ENCODE measurements around the gene STUB1. TPM values are rescaled to one million over a fixed set of nuclear protein-coding genes. Genes with fewer than 3 reads are reported as not detected.

Gene STUB1
- total and polyA plus RNA-seq, 8 donors = 43.5 to 307 (median 156) TPM

GRCh38 chr16:732332-732731 lies 52.1 kb downstream of the STUB1 start:
- TF ChIP-seq EP300 (IDR thresholded peaks at IDR 0.05) (no peak), POLR2A (IDR thresholded peaks at IDR 0.05) (no peak), CTCF (IDR thresholded peaks at IDR 0.05) (no peak), POLR2AphosphoS5 (IDR thresholded peaks at IDR 0.05) (no peak)
- H3K4me1 ChIP-seq = peaks cover 18 to 19% (median 18%) of the 10 kb centered on the region in 4 donors
- DNase-seq = no peak
- H3K9me3 ChIP-seq = no peaks in the 10 kb centered on the region
- H3K27me3 ChIP-seq = peaks cover 0 to 22% (median 16%) of the 10 kb centered on the region in 3 donors
- 91 to 98% (median 96%) methylated on average over 12 of the region's 12 CpGs for WGBS, 5 donors
- no peak overlapping the region for H3K27ac ChIP-seq
- intact Hi-C loops (cut with DNase I; ENCODE audit: low total_unique reads) = no loop called here
- H3K4me3 ChIP-seq = no peak overlapping the region
- H3K36me3 ChIP-seq = peaks cover 39 to 79% (median 71%) of the 10 kb centered on the region in 4 donors

Other genes starting within 250 kb of the STUB1 start
- gene CAPN15, start 152.7 kb upstream of the STUB1 start, total RNA-seq = 100 to 1,000 TPM in 1 of 5 donors, 10 to 100 TPM in 4; 25.2 to 235 (median 83.5) TPM
- gene CAPN15, start 152.7 kb upstream of the STUB1 start, polyA plus RNA-seq = 10 to 100 TPM; 29.3 to 33.2 (median 29.6) TPM
- not detected for gene PRR35, start 120.0 kb upstream of the STUB1 start, total RNA-seq
- gene PRR35, start 120.0 kb upstream of the STUB1 start, polyA plus RNA-seq = not detected
- gene NHLRC4, start 113.4 kb upstream of the STUB1 start, total RNA-seq = under 1 TPM in 2 of 5 donors, not detected in 3; 0.89 to 0.92 TPM
- gene NHLRC4, start 113.4 kb upstream of the STUB1 start, polyA plus RNA-seq = 1 to 10 TPM in 2 of 3 donors, under 1 TPM in 1; 0.35 to 1.4 (median 1.4) TPM
- gene PIGQ, start 110.4 kb upstream of the STUB1 start, total RNA-seq = 100 to 1,000 TPM in 2 of 5 donors, 10 to 100 TPM in 3; 14.3 to 217 (median 52.6) TPM
- gene PIGQ, start 110.4 kb upstream of the STUB1 start, polyA plus RNA-seq = 10 to 100 TPM; 30.1 to 46.5 (median 38.0) TPM
- 100 to 1,000 TPM in 1 of 5 donors, 10 to 100 TPM in 4; 17.6 to 101 (median 51.3) TPM for gene RAB40C, start 90.3 kb upstream of the STUB1 start, total RNA-seq
- gene RAB40C, start 90.3 kb upstream of the STUB1 start, polyA plus RNA-seq = 10 to 100 TPM; 20.9 to 24.6 (median 22.1) TPM
- gene WFIKKN1, start 49.4 kb upstream of the STUB1 start, total RNA-seq = 10 to 100 TPM in 1 of 5 donors, 1 to 10 TPM in 1, under 1 TPM in 2, not detected in 1; 0.14 to 25.8 (median 2.5) TPM
- gene WFIKKN1, start 49.4 kb upstream of the STUB1 start, polyA plus RNA-seq = 1 to 10 TPM; 1.0 to 2.0 (median 1.5) TPM
- 100 to 1,000 TPM in 2 of 5 donors, 10 to 100 TPM in 3; 17.3 to 271 (median 82.9) TPM for gene METTL26, start 44.1 kb upstream of the STUB1 start, total RNA-seq
- 100 to 1,000 TPM; 177 to 234 (median 218) TPM for gene METTL26, start 44.1 kb upstream of the STUB1 start, polyA plus RNA-seq
- gene MCRIP2, start 38.6 kb upstream of the STUB1 start, total RNA-seq = 100 to 1,000 TPM in 1 of 5 donors, 10 to 100 TPM in 4; 14.0 to 440 (median 67.7) TPM
- 100 to 1,000 TPM in 2 of 3 donors, 10 to 100 TPM in 1; 83.2 to 109 (median 107) TPM for gene MCRIP2, start 38.6 kb upstream of the STUB1 start, polyA plus RNA-seq
- 100 to 1,000 TPM in 2 of 5 donors, 10 to 100 TPM in 3; 27.2 to 114 (median 30.9) TPM for gene WDR90, start 31.0 kb upstream of the STUB1 start, total RNA-seq
- gene WDR90, start 31.0 kb upstream of the STUB1 start, polyA plus RNA-seq = 10 to 100 TPM; 19.9 to 33.6 (median 22.0) TPM
- gene RHOT2, start 12.3 kb upstream of the STUB1 start, total RNA-seq = 100 to 1,000 TPM in 3 of 5 donors, 10 to 100 TPM in 2; 41.5 to 574 (median 171) TPM
- 100 to 1,000 TPM in 1 of 3 donors, 10 to 100 TPM in 2; 68.1 to 151 (median 68.8) TPM for gene RHOT2, start 12.3 kb upstream of the STUB1 start, polyA plus RNA-seq
- gene RHBDL1, start 4.7 kb upstream of the STUB1 start, total RNA-seq = 10 to 100 TPM in 1 of 5 donors, 1 to 10 TPM in 2, not detected in 2; 1.3 to 48.7 (median 6.7) TPM
- gene RHBDL1, start 4.7 kb upstream of the STUB1 start, polyA plus RNA-seq = 1 to 10 TPM in 2 of 3 donors, not detected in 1; 2.1 to 3.3 TPM
- gene JMJD8, start 3.9 kb downstream of the STUB1 start, total RNA-seq = 100 to 1,000 TPM in 4 of 5 donors, 10 to 100 TPM in 1; 24.2 to 229 (median 123) TPM
- 10 to 100 TPM; 27.6 to 44.2 (median 31.9) TPM for gene JMJD8, start 3.9 kb downstream of the STUB1 start, polyA plus RNA-seq
- gene WDR24, start 10.0 kb downstream of the STUB1 start, total RNA-seq = 10 to 100 TPM in 4 of 5 donors, 1 to 10 TPM in 1; 2.0 to 72.3 (median 27.4) TPM
- 1 to 10 TPM; 4.7 to 6.7 (median 5.7) TPM for gene WDR24, start 10.0 kb downstream of the STUB1 start, polyA plus RNA-seq
- gene FBXL16, start 25.4 kb downstream of the STUB1 start, total RNA-seq = under 1 TPM in 2 of 5 donors, not detected in 3; 0.37 to 0.72 TPM
- gene FBXL16, start 25.4 kb downstream of the STUB1 start, polyA plus RNA-seq = 1 to 10 TPM in 2 of 3 donors, under 1 TPM in 1; 0.61 to 3.6 (median 1.3) TPM
- 10 to 100 TPM in 4 of 5 donors, 1 to 10 TPM in 1; 7.1 to 79.7 (median 20.4) TPM for gene METRN, start 34.7 kb downstream of the STUB1 start, total RNA-seq
- gene METRN, start 34.7 kb downstream of the STUB1 start, polyA plus RNA-seq = 10 to 100 TPM; 36.9 to 45.8 (median 39.4) TPM
- 100 to 1,000 TPM in 1 of 5 donors, 10 to 100 TPM in 3, 1 to 10 TPM in 1; 9.7 to 602 (median 44.9) TPM for gene ANTKMT, start 40.7 kb downstream of the STUB1 start, total RNA-seq
- 10 to 100 TPM; 35.9 to 65.0 (median 58.0) TPM for gene ANTKMT, start 40.7 kb downstream of the STUB1 start, polyA plus RNA-seq
- 10 to 100 TPM in 1 of 5 donors, 1 to 10 TPM in 1, not detected in 3; 1.3 to 14.3 TPM for gene CCDC78, start 46.0 kb downstream of the STUB1 start, total RNA-seq
- gene CCDC78, start 46.0 kb downstream of the STUB1 start, polyA plus RNA-seq = 1 to 10 TPM in 2 of 3 donors, not detected in 1; 1.3 to 1.7 TPM
- gene HAGHL, start 46.7 kb downstream of the STUB1 start, total RNA-seq = 10 to 100 TPM in 1 of 5 donors, 1 to 10 TPM in 2, not detected in 2; 3.3 to 19.9 (median 4.0) TPM
- gene HAGHL, start 46.7 kb downstream of the STUB1 start, polyA plus RNA-seq = 1 to 10 TPM; 3.1 to 7.9 (median 3.7) TPM
- 100 to 1,000 TPM in 1 of 5 donors, 10 to 100 TPM in 4; 35.4 to 145 (median 62.9) TPM for gene CIAO3, start 60.6 kb downstream of the STUB1 start, total RNA-seq
- gene CIAO3, start 60.6 kb downstream of the STUB1 start, polyA plus RNA-seq = 10 to 100 TPM; 22.8 to 37.6 (median 37.2) TPM
- gene MSLN, start 80.3 kb downstream of the STUB1 start, total RNA-seq = 10 to 100 TPM in 1 of 5 donors, 1 to 10 TPM in 3, not detected in 1; 1.6 to 41.5 (median 3.4) TPM
- gene MSLN, start 80.3 kb downstream of the STUB1 start, polyA plus RNA-seq = 10 to 100 TPM in 1 of 3 donors, 1 to 10 TPM in 1, under 1 TPM in 1; 0.92 to 83.7 (median 6.1) TPM
- 10 to 100 TPM in 4 of 5 donors, 1 to 10 TPM in 1; 9.0 to 43.7 (median 37.9) TPM for gene RPUSD1, start 108.0 kb downstream of the STUB1 start, total RNA-seq
- gene RPUSD1, start 108.0 kb downstream of the STUB1 start, polyA plus RNA-seq = 10 to 100 TPM; 16.4 to 22.9 (median 17.3) TPM
- gene CHTF18, start 108.2 kb downstream of the STUB1 start, total RNA-seq = 100 to 1,000 TPM in 1 of 5 donors, 10 to 100 TPM in 2, 1 to 10 TPM in 2; 2.9 to 143 (median 15.2) TPM
- 10 to 100 TPM; 17.9 to 31.0 (median 25.1) TPM for gene CHTF18, start 108.2 kb downstream of the STUB1 start, polyA plus RNA-seq
- not detected for gene GNG13, start 120.3 kb downstream of the STUB1 start, total RNA-seq
- not detected for gene GNG13, start 120.3 kb downstream of the STUB1 start, polyA plus RNA-seq

All from stomach (tissue), 9 donors.